GM18519 (cell line): Measurements from ENCODE around the gene TOR1AIP2.
A peak's percentile ranks its signal among the peaks of the same experiment; 100 is the strongest.

Experiments used
- ATAC-seq: cut with Tn5 transposase; IDR thresholded peaks from one replicate; pipeline ENCODE4 v1.9.1; 2021; ENCODE audit warnings: mild to moderate bottlenecking, moderate library complexity; ENCODE audit not compliant: unreplicated experiment, low FRiP score

The TOR1AIP2 gene

DNA sequence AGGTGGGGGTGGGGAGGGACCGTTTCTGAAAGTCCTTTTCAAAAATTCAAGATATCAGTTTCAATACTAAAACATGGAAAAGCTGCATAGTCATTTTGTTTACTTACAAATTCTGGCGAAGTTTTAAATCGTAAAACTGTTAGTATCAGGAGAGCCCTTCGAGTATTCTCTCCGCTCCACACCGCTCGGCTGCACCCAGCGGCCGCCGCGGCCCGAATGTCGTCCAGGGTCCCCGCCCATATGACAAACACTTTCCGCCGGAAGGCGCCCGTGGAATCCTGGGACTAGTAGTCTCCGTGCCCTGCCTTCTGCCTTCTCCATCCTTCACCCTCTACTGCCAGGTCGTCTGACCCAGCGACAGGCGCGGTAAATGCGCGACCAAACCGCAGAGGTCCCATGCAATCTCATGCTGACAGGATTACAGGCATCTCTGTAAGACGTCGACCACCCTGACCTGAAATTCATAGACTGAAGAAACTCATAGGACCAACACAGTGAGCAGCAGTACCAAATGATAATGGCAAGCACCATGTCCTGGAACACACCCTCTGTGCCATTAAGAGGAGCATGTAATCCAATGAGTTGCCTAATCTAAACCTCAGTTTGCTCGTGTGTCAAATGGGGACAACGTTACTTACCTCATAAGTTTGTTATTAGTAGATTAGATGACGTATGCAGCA is at the start of gene TOR1AIP2:
Gene TOR1AIP2, minus strand, starts transcription at position 218 of the 680 bp plus-strand sequence. CDS start 25,138 bp downstream, outside the sequence.
- ATAC-seq: peak; percentile 41

GRCh38 chr1:179926850-179927205 is 49.2 kb upstream of the TOR1AIP2 start:
- no peak for ATAC-seq

DNA sequence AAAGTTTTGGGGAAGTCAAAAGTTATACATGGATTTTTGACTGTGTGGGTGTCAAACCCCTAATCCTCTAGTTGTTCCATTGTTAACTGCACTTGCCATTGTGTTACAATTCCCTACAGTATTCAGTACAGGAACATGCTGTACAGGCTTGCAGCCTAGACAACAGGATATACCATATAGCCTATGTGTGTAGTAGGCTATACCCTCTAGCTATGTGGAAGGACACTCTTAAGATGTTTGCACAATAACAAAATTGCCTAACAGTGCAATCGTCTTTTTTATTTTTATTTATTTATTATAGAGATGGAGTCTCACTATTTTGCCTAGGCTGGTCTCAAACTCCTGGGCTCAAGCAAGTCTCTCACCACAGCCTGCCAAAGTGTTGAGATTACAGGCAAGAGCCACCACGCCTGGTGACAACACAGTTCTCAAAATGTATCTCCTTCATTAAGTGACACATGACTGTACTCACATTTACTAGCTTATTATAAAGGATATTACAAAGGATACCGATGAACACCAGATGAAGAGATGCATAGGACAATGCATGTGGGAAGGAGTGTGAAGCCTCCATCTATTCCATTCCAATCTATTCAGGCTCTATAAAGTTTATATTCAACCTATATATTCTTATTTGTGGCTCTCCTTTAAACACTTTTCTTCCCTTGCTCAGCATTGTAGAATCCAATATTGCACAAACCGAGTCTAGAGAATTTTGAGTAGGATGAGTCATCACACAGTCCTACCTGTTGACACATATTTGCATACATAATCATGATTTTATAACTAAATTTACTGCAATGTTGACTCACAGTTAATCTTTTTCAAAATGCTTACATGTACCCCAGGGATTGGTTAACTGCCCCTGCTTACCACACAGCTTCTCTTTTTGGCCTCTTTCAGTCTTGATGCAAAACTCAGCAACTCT is 48.6 kb upstream of the TOR1AIP2 start:
- no peak for ATAC-seq

GRCh38 chr1:179925302-179925701 is 47.7 kb upstream of the TOR1AIP2 start:
- no peak for ATAC-seq

- ATAC-seq: no peak
These were observed 46.7 kb upstream of the TOR1AIP2 start for GRCh38 chr1:179924268-179924667.

DNA sequence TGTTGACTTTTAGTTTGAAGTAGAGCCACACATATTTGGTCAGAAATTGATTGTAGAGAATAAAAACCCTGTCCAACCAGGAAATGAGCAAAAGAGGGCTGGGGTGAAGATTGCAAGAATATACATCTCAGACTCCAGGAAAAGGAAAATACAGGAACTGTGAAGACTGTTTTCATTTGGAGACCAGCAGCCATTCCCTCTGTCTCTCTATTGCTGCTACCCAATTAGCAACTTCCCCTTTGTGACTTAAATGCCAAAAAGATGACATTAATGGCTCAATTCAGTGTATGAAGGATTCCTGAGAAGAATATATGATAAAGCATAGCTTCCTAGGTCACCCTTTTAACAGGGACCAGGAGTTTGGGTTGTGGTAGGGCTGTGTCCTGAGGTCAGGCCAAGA is 45.4 kb upstream of the TOR1AIP2 start:
- no peak for ATAC-seq

- ATAC-seq: no peak
These were observed 44.6 kb upstream of the TOR1AIP2 start for GRCh38 chr1:179921981-179922872.

- ATAC-seq: no peak
These were observed 43.9 kb upstream of the TOR1AIP2 start for GRCh38 chr1:179921472-179921871.

- no peak for ATAC-seq
These were observed 40.2 kb upstream of the TOR1AIP2 start for GRCh38 chr1:179917601-179918429.

DNA sequence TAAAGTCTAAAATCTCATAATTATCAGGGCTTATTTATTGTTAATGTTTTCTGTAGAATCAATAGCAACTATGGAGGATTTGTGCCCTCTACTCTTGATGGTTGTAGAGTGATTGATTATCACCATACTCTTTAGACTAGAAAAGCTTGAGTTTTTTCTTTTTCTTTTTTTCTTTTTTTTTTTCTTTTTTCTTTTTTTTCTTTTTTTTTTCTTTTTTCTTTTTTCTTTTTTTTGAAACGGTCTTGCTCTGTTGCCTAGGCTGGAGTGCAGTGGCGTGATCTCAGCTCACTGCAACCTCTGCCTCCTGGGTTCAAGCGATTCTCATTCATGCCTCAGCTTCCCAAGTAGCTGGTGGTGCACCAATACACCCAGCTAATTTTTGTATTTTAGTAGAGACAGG is 34.2 kb upstream of the TOR1AIP2 start:
- ATAC-seq: no peak

GRCh38 chr1:179910934-179911333 is 33.3 kb upstream of the TOR1AIP2 start:
- ATAC-seq: no peak

- ATAC-seq: no peak
These were observed 12.0 kb upstream of the TOR1AIP2 start for GRCh38 chr1:179889589-179889988.

DNA sequence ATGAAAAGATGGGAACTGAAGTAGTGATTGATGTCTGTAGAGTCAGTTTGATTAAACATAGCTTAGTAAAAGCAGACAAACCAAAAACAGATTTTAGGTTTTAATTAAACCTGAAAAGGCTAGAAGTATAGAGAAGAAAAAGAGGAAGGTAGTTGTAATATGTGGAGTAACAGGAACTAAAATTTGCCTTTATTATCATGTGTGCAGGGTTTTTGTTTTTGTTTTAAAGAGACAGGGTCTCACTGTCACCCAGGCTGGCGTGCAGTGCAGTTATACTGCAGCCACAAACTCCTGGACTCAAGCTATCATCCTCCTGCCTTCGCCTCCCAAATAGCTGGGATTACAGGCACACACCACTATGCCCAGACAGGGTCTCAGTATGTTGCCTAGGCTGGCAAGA is 10.5 kb upstream of the TOR1AIP2 start:
- no peak for ATAC-seq

GRCh38 chr1:179883745-179884138 is 6.1 kb upstream of the TOR1AIP2 start:
- ATAC-seq: no peak

- peak; percentile 0 for ATAC-seq
These were observed 5.6 kb upstream of the TOR1AIP2 start for GRCh38 chr1:179883040-179883744.

- peak; percentile 66 for ATAC-seq
These were observed 4.8 kb upstream of the TOR1AIP2 start, which contains the start of gene TOR1AIP1 for GRCh38 chr1:179882253-179883039. TOR1AIP1 (plus strand) TSS chr1:179882285; CDS start chr1:179882503, 218 bp downstream.

DNA sequence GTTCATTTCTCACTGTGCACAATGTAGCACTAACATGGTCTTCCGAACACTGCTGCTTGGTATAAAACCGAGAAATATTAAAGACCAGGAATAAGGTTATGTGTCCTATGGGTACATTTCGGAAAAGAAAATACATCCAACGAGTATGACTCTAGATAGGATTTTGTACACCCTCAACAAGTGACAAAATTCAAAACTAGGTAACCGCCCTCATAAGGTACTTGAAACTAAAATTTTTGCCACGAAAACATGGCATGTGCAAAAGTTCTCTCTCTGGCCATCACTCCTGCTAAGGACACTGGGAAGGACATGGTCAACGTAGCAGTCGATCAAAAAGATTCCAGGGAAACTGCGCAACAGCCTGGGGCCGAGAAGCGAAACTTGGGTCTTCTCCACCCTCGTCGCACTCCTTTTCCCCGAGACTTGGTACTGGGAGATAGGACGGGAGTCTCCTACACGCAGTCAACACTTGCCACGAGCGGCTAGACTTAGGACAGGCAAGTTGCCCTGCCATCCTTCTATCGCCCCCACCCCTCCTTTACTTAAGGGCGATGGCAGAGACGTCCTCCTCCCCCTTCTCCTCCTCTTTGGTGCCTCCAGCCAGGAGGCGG is 4.1 kb upstream of the TOR1AIP2 start:
- no peak for ATAC-seq

DNA sequence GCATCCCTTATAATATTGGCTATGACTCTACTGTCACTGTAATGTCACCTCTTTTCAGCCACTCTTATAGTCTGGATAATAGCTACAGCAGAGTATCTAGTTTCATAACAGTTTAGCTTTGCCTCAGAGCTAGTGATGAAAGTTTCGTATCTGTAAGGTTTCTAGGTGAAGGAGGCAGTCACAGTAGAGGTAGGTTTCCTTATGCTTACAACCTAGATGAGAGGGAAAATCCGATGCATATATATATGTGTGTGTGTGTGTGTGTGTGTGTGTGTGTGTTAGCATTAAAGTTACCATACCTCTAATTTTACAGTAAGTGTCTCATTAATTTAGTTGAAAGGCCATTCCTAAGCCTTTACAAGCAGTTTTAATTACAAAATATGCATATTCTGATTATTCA is 2.2 kb upstream of the TOR1AIP2 start:
- ATAC-seq: no peak
